HUES6 (cell line): Measurements from ENCODE around the gene ANKRD11.

Experiments
- H3K27ac ChIP-seq: 2 replicates; pipeline ENCODE4 v1.7.0; 2013; ENCODE audit warnings: low read depth, mild to moderate bottlenecking, low read length, inconsistent platforms
- H3K27me3 ChIP-seq: 2 replicates; pipeline ENCODE4 v1.6.1; 2013; ENCODE audit warnings: low read length; ENCODE audit not compliant: control insufficient read depth, insufficient read depth
- H3K36me3 ChIP-seq: 2 replicates; pipeline ENCODE4 v1.6.1; 2013; ENCODE audit warnings: low read length; ENCODE audit not compliant: control insufficient read depth, insufficient read depth
- H3K4me1 ChIP-seq: 2 replicates; pipeline ENCODE4 v1.6.1; 2013; ENCODE audit warnings: low read length; ENCODE audit not compliant: control insufficient read depth, insufficient read depth
- H3K4me3 ChIP-seq: 2 replicates; pipeline ENCODE4 v1.5.1; 2013; ENCODE audit warnings: low read depth, low read length
- H3K9ac ChIP-seq: one replicate; pipeline ENCODE4 v1.6.1; 2013; ENCODE audit warnings: mild to moderate bottlenecking, low read length
- H3K9me3 ChIP-seq: 2 replicates; pipeline ENCODE4 v1.6.1; 2013; ENCODE audit warnings: low read depth, low read length; ENCODE audit not compliant: control insufficient read depth, insufficient read depth

Gene ANKRD11

GRCh38 chr16:89222931-89223330 lies 267.4 kb downstream of the ANKRD11 start:
- H3K9ac ChIP-seq = no peak overlapping the region
- H3K4me1 ChIP-seq = no peaks in the 10 kb centered on the region
- H3K9me3 ChIP-seq = peaks cover 16% of the 10 kb centered on the region
- H3K27ac ChIP-seq = no peak overlapping the region
- no peaks in the 10 kb centered on the region for H3K27me3 ChIP-seq
- H3K36me3 ChIP-seq = peaks cover 72% of the 10 kb centered on the region
- H3K4me3 ChIP-seq = no peak overlapping the region

- H3K4me1 ChIP-seq = no peaks in the 10 kb centered on the region
- no peak overlapping the region for H3K27ac ChIP-seq
- no peak overlapping the region for H3K9ac ChIP-seq
- peaks cover 2% of the 10 kb centered on the region; the same call in 1 of the 2 replicates for H3K9me3 ChIP-seq
- no peaks in the 10 kb centered on the region for H3K27me3 ChIP-seq
- peaks cover 58% of the 10 kb centered on the region for H3K36me3 ChIP-seq
- H3K4me3 ChIP-seq = no peak overlapping the region
Measured at GRCh38 chr16:89221604-89222003, 268.8 kb downstream of the ANKRD11 start.

GRCh38 chr16:89219365-89219764 lies 271.0 kb downstream of the ANKRD11 start:
- H3K4me1 ChIP-seq = no peaks in the 10 kb centered on the region
- no peaks in the 10 kb centered on the region for H3K9me3 ChIP-seq
- no peak overlapping the region for H3K9ac ChIP-seq
- no peak overlapping the region for H3K4me3 ChIP-seq
- no peaks in the 10 kb centered on the region for H3K27me3 ChIP-seq
- H3K27ac ChIP-seq = no peak overlapping the region
- H3K36me3 ChIP-seq = peaks cover 38% of the 10 kb centered on the region
